Cardiac fibroblast (primary cell): ENCODE measurements around the gene RC3H2.
"Not testable (repeated sequence)": the region's sequence is repeated elsewhere in the genome, so short reads cannot be mapped to it uniquely, and the experiment has no call there.

Experiments used
- DNase-seq, 2 donors: peaks; one replicate each; pipeline versions ENCODE4 v3.0.0 to v3.0.0-alpha.2; 2010; ENCODE audit warnings: low read depth in 2 of 2
- H3K4me3 ChIP-seq, 2 donors: replicated peaks in 1 of 2; 1 replicate in 1 of 2; 2 replicates in 1 of 2; pipeline ENCODE4 v1.5.1; 2011; ENCODE audit warnings: low read depth in 2 of 2, low read length in 2 of 2, mild to moderate bottlenecking in 2 of 2, moderate library complexity in 1 of 2
- TF ChIP-seq, protein P1 (sequence below): IDR thresholded peaks from one replicate; pipeline ENCODE4 v1.5.1; 2011; ENCODE audit warnings: low read depth, mild to moderate bottlenecking, low read length, inconsistent platforms

The RC3H2 gene

DNA sequence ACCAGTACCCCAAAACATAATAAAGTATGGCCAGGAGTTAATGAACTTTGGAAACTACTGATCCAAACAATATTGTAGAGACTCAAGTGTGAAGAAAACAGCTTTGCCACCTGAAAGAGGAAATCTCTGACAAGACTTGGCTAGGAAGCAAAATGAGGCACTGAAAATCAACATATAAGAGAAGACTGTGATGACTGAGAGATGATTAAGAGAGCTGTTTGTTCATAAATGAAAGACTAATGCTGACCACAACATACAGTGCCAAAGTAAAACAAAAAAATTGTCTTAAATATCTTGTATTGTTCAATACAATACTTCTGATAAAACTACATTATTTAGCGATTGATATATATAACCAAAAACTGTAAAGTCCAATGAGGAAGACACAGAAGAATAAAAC is 7.2 kb downstream of the RC3H2 start:
- no peak overlapping the region for H3K4me3 ChIP-seq
- peak in 1 of 2 donors; percentile 63 for DNase-seq
- TF ChIP-seq, protein P1, sequence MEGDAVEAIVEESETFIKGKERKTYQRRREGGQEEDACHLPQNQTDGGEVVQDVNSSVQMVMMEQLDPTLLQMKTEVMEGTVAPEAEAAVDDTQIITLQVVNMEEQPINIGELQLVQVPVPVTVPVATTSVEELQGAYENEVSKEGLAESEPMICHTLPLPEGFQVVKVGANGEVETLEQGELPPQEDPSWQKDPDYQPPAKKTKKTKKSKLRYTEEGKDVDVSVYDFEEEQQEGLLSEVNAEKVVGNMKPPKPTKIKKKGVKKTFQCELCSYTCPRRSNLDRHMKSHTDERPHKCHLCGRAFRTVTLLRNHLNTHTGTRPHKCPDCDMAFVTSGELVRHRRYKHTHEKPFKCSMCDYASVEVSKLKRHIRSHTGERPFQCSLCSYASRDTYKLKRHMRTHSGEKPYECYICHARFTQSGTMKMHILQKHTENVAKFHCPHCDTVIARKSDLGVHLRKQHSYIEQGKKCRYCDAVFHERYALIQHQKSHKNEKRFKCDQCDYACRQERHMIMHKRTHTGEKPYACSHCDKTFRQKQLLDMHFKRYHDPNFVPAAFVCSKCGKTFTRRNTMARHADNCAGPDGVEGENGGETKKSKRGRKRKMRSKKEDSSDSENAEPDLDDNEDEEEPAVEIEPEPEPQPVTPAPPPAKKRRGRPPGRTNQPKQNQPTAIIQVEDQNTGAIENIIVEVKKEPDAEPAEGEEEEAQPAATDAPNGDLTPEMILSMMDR, result no peak

- TF ChIP-seq, protein P1, result no peak
- DNase-seq, result no peak
- H3K4me3 ChIP-seq, result no peak overlapping the region
Observed at GRCh38 chr9:122888480-122888879, 16.7 kb downstream of the RC3H2 start.

GRCh38 chr9:122883125-122883524 is 22.0 kb downstream of the RC3H2 start:
- TF ChIP-seq, protein P1, result no peak
- no peak overlapping the region for H3K4me3 ChIP-seq
- no peak for DNase-seq

DNA sequence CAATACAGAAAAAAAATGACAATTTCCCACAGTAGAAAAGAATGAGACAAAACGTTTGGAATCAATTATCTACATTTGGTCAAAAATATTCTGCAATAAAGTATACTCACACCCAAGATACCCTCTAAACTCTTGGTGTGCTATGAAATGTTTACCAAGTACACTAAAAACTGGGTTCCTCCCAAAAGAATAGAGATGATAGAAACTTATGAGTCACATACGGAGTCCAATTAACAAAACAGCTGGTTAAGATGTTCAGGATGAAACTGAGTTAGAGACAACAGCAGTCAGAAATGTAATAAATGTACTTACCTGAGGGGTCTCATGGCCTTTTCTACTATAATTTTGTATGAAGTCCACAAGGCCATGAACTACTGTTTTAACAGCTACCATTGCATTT is 25.7 kb downstream of the RC3H2 start:
- H3K4me3 ChIP-seq, result no peak overlapping the region
- TF ChIP-seq, protein P1, result no peak
- no peak for DNase-seq

DNA sequence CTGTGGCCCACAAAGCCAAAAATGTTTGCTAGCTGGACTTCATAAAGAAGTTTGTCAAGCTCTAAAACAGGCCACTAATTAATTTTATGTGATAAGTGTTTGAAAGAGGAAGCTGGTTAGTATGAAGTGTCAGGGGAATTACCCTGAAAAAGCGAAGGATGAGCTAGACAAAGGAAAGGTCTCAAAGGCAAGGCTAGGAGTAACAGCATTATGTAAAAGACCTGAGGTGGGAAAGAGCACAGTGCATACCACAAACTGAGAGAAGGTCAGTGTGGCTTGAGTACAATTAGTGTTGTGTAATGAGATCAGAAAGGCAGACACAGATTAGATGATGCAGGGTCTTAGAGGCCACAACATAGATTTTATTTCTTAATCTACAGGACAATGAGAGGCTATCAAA is 29.6 kb downstream of the RC3H2 start:
- H3K4me3 ChIP-seq, result no peak overlapping the region
- DNase-seq, result no peak

GRCh38 chr9:122867276-122867675 is 37.9 kb downstream of the RC3H2 start:
- DNase-seq, H3K4me3 ChIP-seq: not testable (repeated sequence)

More for the DNA sequence above, 29.6 kb downstream of the RC3H2 start:
- TF ChIP-seq, protein P1, result no peak

DNA sequence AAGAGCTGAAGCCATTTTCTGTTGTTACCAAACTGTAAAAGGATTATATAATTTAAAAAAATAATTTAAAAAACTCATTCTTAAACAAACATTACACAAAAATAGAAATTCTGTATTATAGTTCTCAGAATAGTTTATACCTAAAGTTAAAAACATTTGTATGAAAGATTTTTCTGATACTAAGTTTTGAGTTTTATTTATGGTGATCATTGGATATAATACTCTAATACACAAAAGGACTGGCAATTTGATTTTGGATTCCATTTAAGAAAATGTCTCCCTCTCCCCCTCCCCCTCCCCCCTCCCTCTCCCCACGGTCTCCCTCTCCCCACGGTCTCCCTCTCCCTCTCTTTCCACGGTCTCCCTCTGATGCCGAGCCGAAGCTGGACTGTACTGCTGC is 39.1 kb downstream of the RC3H2 start:
- no peak for DNase-seq
- no peak overlapping the region for H3K4me3 ChIP-seq
- TF ChIP-seq, protein P1, result no peak

- no peak overlapping the region for H3K4me3 ChIP-seq
- no peak for DNase-seq
- TF ChIP-seq, protein P1, result no peak
Observed at GRCh38 chr9:122865300-122865699, 39.9 kb downstream of the RC3H2 start.
